ENCODE data around the gene LDAH. TPM values are rescaled to one million over a fixed set of nuclear protein-coding genes. Genes with fewer than 3 reads are reported as not detected.

LDAH gene
- total and polyA plus RNA-seq, 4 donors: 5.0 to 30.8 (median 11.5) TPM

GRCh38 chr2:20647211-20647610 is 175.7 kb downstream of the LDAH start:
- no peak for ATAC-seq (ENCODE audit: insufficient read depth, low FRiP score)
- no peak for TF ChIP-seq CTCF (IDR thresholded peaks at IDR 0.05; ENCODE audit: control extremely low read depth, extremely low read depth)

GRCh38 chr2:20646446-20646845 is 176.5 kb downstream of the LDAH start:
- H3K27me3 ChIP-seq (ENCODE audit: control insufficient read depth in 3 of 3, insufficient read depth in 3 of 3, low read length in 2 of 3): no peaks in the 10 kb centered on the region
- no peak overlapping the region for H3K9ac ChIP-seq (ENCODE audit: insufficient read depth in 1 of 2, low read length in 2 of 2)
- no peak overlapping the region for H3K4me3 ChIP-seq
- TF ChIP-seq CTCF (IDR thresholded peaks at IDR 0.05; ENCODE audit: control extremely low read depth, extremely low read depth): no peak
- peaks cover 3 to 25% (median 7%) of the 10 kb centered on the region in 5 donors for H3K4me1 ChIP-seq (ENCODE audit: control insufficient read depth in 5 of 5, insufficient read depth in 5 of 5, low read length in 5 of 5)
- no peaks in the 10 kb centered on the region for H3K9me3 ChIP-seq (ENCODE audit: control insufficient read depth in 4 of 4, insufficient read depth in 3 of 4, low read length in 3 of 4)
- H3K27ac ChIP-seq (ENCODE audit: low read depth in 1 of 2, low read length in 1 of 2): no peak overlapping the region
- DNase-seq (no peak), ATAC-seq (ENCODE audit: insufficient read depth, low FRiP score) (no peak)
- 95 to 98% methylated on average over 20 of the region's 20 CpGs for WGBS, 2 donors
- H3K36me3 ChIP-seq (ENCODE audit: control insufficient read depth in 4 of 4, insufficient read depth in 4 of 4, low read length in 4 of 4): peaks cover 0 to 33% (median 1%) of the 10 kb centered on the region in 4 donors

More at GRCh38 chr2:20647211-20647610, 175.7 kb downstream of the LDAH start:
- H3K9me3 ChIP-seq (ENCODE audit: control insufficient read depth in 4 of 4, insufficient read depth in 3 of 4, low read length in 3 of 4): no peaks in the 10 kb centered on the region
- no peak for DNase-seq
- H3K27me3 ChIP-seq (ENCODE audit: control insufficient read depth in 3 of 3, insufficient read depth in 3 of 3, low read length in 2 of 3): no peaks in the 10 kb centered on the region
- no peak overlapping the region for H3K9ac ChIP-seq (ENCODE audit: insufficient read depth in 1 of 2, low read length in 2 of 2)
- no peak overlapping the region for H3K4me3 ChIP-seq
- peaks cover 3 to 25% (median 7%) of the 10 kb centered on the region in 5 donors for H3K4me1 ChIP-seq (ENCODE audit: control insufficient read depth in 5 of 5, insufficient read depth in 5 of 5, low read length in 5 of 5)
- 93 to 97% methylated on average over 3 of the region's 3 CpGs for WGBS, 2 donors
- H3K36me3 ChIP-seq (ENCODE audit: control insufficient read depth in 4 of 4, insufficient read depth in 4 of 4, low read length in 4 of 4): peaks cover 0 to 25% (median 1%) of the 10 kb centered on the region in 4 donors
- no peak overlapping the region for H3K27ac ChIP-seq (ENCODE audit: low read depth in 1 of 2, low read length in 1 of 2)

GRCh38 chr2:20645761-20646160 is 177.1 kb downstream of the LDAH start:
- peaks cover 3 to 24% (median 7%) of the 10 kb centered on the region in 5 donors for H3K4me1 ChIP-seq (ENCODE audit: control insufficient read depth in 5 of 5, insufficient read depth in 5 of 5, low read length in 5 of 5)
- no peaks in the 10 kb centered on the region for H3K9me3 ChIP-seq (ENCODE audit: control insufficient read depth in 4 of 4, insufficient read depth in 3 of 4, low read length in 3 of 4)
- no peak for TF ChIP-seq CTCF (IDR thresholded peaks at IDR 0.05; ENCODE audit: control extremely low read depth, extremely low read depth)
- H3K27me3 ChIP-seq (ENCODE audit: control insufficient read depth in 3 of 3, insufficient read depth in 3 of 3, low read length in 2 of 3): no peaks in the 10 kb centered on the region
- peaks cover 0 to 39% (median 1%) of the 10 kb centered on the region in 4 donors for H3K36me3 ChIP-seq (ENCODE audit: control insufficient read depth in 4 of 4, insufficient read depth in 4 of 4, low read length in 4 of 4)
- WGBS, 2 donors: 93% methylated on average over 10 of the region's 10 CpGs
- H3K4me3 ChIP-seq: no peak overlapping the region
- ATAC-seq (ENCODE audit: insufficient read depth, low FRiP score) (no peak), DNase-seq (no peak)
- H3K9ac ChIP-seq (ENCODE audit: insufficient read depth in 1 of 2, low read length in 2 of 2): no peak overlapping the region
- no peak overlapping the region for H3K27ac ChIP-seq (ENCODE audit: low read depth in 1 of 2, low read length in 1 of 2)

- WGBS, 2 donors: 96 to 99% methylated on average over 14 of the region's 14 CpGs
- no peak overlapping the region for H3K4me3 ChIP-seq
- no peak overlapping the region for H3K9ac ChIP-seq (ENCODE audit: insufficient read depth in 1 of 2, low read length in 2 of 2)
- no peaks in the 10 kb centered on the region for H3K27me3 ChIP-seq (ENCODE audit: control insufficient read depth in 3 of 3, insufficient read depth in 3 of 3, low read length in 2 of 3)
- H3K36me3 ChIP-seq (ENCODE audit: control insufficient read depth in 4 of 4, insufficient read depth in 4 of 4, low read length in 4 of 4): peaks cover 0 to 44% (median 1%) of the 10 kb centered on the region in 4 donors
- no peak for ATAC-seq (ENCODE audit: insufficient read depth, low FRiP score)
- TF ChIP-seq CTCF (IDR thresholded peaks at IDR 0.05; ENCODE audit: control extremely low read depth, extremely low read depth): no peak
- no peak for DNase-seq
- H3K4me1 ChIP-seq (ENCODE audit: control insufficient read depth in 5 of 5, insufficient read depth in 5 of 5, low read length in 5 of 5): peaks cover 3 to 24% (median 7%) of the 10 kb centered on the region in 5 donors
- no peaks in the 10 kb centered on the region for H3K9me3 ChIP-seq (ENCODE audit: control insufficient read depth in 4 of 4, insufficient read depth in 3 of 4, low read length in 3 of 4)
- no peak overlapping the region for H3K27ac ChIP-seq (ENCODE audit: low read depth in 1 of 2, low read length in 1 of 2)
These were observed 177.6 kb downstream of the LDAH start for GRCh38 chr2:20645301-20645701.
